Type B pancreatic cell (in vitro differentiated cells): ENCODE results near the gene WDFY2. TPM values are rescaled to one million over a fixed set of nuclear protein-coding genes. Genes with fewer than 3 reads are reported as not detected.

Source experiments
- DNase-seq: peaks from one replicate; pipeline ENCODE4 v3.0.0; 2021; ENCODE audit warnings: mixed read lengths; ENCODE audit not compliant: unreplicated experiment; ENCODE audit errors: extremely low spot score
- H3K27ac Mint-ChIP-seq: 2 replicates; pipeline ENCODE4 v1.8.0; 2021; ENCODE audit warnings: mild to moderate bottlenecking, mixed read lengths
- H3K27me3 Mint-ChIP-seq: 2 replicates; pipeline ENCODE4 v1.8.0; 2021; ENCODE audit warnings: mixed read lengths
- H3K36me3 Mint-ChIP-seq: 2 replicates; pipeline ENCODE4 v1.8.0; 2021; ENCODE audit warnings: mixed read lengths
- H3K4me1 Mint-ChIP-seq: one replicate; pipeline ENCODE4 v1.8.0; 2021; ENCODE audit warnings: mixed read lengths; ENCODE audit not compliant: unreplicated experiment
- H3K4me3 Mint-ChIP-seq: 2 replicates; pipeline ENCODE4 v1.8.0; 2021; ENCODE audit warnings: mild to moderate bottlenecking, mixed read lengths
- H3K9me3 Mint-ChIP-seq: 2 replicates; pipeline ENCODE4 v1.8.0; 2021; ENCODE audit warnings: mixed read lengths
- total RNA-seq: library from RNA; stranded (reverse); gene quantifications from 2 replicates; pipeline ENCODE4 v1.2.1, GENCODE V29; 2021; ENCODE audit warnings: low replicate concordance
- TF ChIP-seq, protein P1 (sequence below): fragments of 200-600 bp; sonication (generic); conservative IDR thresholded peaks from 2 replicates; pipeline ENCODE4 v1.5.0; 2021; ENCODE audit warnings: antibody characterized with exemption, mild to moderate bottlenecking

The WDFY2 gene
- total RNA-seq, 1 donor from 2014 or later, result 20.3 TPM

- Mint-ChIP-seq H3K27me3 (no peaks in the 10 kb centered on the region), H3K36me3 (peaks cover 14% of the 10 kb centered on the region), H3K9me3 (no peaks in the 10 kb centered on the region), H3K4me3 (no peak overlapping the region), H3K27ac (no peak overlapping the region), H3K4me1 (peaks cover 8% of the 10 kb centered on the region)
- TF ChIP-seq, protein P1, sequence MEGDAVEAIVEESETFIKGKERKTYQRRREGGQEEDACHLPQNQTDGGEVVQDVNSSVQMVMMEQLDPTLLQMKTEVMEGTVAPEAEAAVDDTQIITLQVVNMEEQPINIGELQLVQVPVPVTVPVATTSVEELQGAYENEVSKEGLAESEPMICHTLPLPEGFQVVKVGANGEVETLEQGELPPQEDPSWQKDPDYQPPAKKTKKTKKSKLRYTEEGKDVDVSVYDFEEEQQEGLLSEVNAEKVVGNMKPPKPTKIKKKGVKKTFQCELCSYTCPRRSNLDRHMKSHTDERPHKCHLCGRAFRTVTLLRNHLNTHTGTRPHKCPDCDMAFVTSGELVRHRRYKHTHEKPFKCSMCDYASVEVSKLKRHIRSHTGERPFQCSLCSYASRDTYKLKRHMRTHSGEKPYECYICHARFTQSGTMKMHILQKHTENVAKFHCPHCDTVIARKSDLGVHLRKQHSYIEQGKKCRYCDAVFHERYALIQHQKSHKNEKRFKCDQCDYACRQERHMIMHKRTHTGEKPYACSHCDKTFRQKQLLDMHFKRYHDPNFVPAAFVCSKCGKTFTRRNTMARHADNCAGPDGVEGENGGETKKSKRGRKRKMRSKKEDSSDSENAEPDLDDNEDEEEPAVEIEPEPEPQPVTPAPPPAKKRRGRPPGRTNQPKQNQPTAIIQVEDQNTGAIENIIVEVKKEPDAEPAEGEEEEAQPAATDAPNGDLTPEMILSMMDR, result no peak
- DNase-seq, result no peak
Observed at GRCh38 chr13:51728972-51729371, 144.7 kb downstream of the WDFY2 start.

DNA sequence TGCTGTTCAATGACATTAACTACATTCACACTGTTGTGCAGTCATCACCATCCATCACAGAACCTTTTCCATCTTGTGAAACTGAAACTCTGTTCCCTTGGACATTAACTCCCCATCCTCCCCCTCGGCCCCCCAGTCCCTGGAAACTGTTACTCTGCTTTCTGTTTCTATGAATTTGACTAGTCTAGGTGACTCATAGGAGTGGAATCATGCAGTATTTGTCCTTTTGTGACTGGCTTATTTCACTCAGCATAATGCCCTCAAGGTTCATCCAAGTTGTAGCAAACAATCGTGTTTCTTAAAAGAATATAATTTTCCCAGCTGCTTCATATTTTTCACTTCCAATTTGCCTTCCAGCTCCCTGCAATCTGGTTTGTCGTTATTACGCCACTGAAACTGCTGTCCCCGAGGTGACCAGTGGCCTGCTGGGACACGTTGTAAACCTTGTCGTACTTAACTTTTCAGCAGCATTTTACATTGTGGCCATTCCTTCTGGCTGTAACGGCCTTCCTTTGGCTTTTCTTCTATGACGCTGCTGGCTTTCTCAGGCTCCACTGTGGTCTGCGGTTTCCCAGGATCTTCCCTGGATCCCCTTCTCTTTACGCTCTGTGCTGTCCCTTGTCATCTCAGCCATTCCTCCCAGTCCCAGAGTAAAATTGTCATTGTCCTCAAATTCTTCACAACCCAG is 145.7 kb downstream of the WDFY2 start:
- no peak for DNase-seq
- H3K9me3 Mint-ChIP-seq, result no peaks in the 10 kb centered on the region
- no peak overlapping the region for H3K4me3 Mint-ChIP-seq
- H3K27me3 Mint-ChIP-seq, result no peaks in the 10 kb centered on the region
- peaks cover 8% of the 10 kb centered on the region for H3K4me1 Mint-ChIP-seq
- peaks cover 11% of the 10 kb centered on the region for H3K36me3 Mint-ChIP-seq
- H3K27ac Mint-ChIP-seq, result no peak overlapping the region
- TF ChIP-seq, protein P1, result no peak

DNA sequence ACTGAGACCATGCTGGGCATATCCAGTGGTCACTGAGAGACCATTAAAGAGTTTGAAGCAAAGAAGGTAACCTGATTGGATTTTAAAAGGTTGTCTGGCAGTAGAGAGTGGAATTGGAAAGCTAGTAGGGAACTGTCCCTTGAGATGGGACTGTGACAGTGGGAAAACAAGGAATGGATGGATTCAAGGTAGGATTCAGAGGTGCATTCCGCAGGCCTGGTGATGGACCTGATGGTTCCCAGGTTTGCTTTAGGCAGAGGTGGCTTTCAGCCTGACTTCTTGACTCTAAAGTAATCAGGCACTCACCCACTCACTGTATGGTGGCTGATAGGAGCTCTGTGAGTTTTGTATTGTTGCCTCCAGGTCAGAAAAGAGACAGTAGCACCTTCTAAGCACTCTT is 146.7 kb downstream of the WDFY2 start:
- no peak for DNase-seq
- H3K36me3 Mint-ChIP-seq, result peaks cover 16% of the 10 kb centered on the region
- no peak overlapping the region for H3K27ac Mint-ChIP-seq
- H3K4me1 Mint-ChIP-seq, result peaks cover 8% of the 10 kb centered on the region
- no peak overlapping the region for H3K4me3 Mint-ChIP-seq
- H3K9me3 Mint-ChIP-seq, result no peaks in the 10 kb centered on the region
- TF ChIP-seq, protein P1, result no peak
- H3K27me3 Mint-ChIP-seq, result no peaks in the 10 kb centered on the region

GRCh38 chr13:51731759-51732158 is 147.5 kb downstream of the WDFY2 start:
- H3K36me3 Mint-ChIP-seq, result peaks cover 15% of the 10 kb centered on the region
- H3K4me3 Mint-ChIP-seq, result no peak overlapping the region
- TF ChIP-seq, protein P1, result peak; percentile 30
- no peaks in the 10 kb centered on the region for H3K27me3 Mint-ChIP-seq
- H3K27ac Mint-ChIP-seq, result peak overlapping the region; percentile 45
- H3K9me3 Mint-ChIP-seq, result no peaks in the 10 kb centered on the region
- DNase-seq, result no peak
- H3K4me1 Mint-ChIP-seq, result peaks cover 8% of the 10 kb centered on the region

DNA sequence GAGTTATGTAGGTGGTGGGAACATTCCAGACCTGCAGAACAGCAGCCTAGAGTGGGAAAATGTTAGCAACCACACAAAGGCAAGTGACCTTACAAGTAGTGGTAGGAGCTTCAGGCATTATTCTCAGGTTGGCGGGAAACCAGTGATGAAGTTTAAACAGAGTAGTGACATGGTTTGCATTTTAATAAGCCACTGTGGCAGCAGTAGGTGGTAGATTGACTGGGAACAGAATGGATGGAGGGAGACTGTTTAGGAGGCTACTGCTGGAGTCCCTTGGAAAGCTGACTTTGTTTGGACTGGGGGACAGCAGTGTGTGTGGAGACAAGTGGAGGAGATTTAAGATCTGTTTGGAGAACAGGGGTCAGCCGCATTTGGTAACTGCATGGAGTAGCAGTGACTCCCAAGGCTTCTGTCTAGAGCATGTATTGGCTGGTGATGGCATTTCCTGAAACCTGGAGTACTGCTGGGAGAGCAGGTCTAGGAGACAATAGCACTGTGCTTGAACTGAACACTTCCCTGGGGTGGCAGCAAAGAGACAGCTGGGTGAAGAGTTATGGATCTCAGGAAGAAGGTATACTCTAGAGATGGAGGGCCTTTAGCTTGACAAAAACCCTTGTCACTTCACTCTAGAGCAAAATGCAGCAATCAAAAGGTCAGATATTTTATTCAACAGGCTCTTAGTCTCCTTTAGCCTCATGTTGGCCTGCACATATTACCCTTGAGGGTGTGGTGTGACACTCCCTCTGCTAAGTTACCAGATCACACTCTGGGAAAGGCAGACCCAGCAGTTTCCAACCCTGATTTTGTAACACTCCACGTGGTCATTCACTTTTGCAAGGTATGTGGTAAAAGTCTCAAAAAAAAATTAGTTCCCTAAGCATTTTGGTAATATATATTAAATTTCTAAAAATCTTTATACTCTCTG is 149.4 kb downstream of the WDFY2 start:
- TF ChIP-seq, protein P1, result no peak
- H3K36me3 Mint-ChIP-seq, result peaks cover 14% of the 10 kb centered on the region
- DNase-seq, result no peak
- no peaks in the 10 kb centered on the region for H3K27me3 Mint-ChIP-seq
- peak overlapping the region; percentile 71 for H3K27ac Mint-ChIP-seq
- no peaks in the 10 kb centered on the region for H3K9me3 Mint-ChIP-seq
- H3K4me3 Mint-ChIP-seq, result no peak overlapping the region
- H3K4me1 Mint-ChIP-seq, result peaks cover 8% of the 10 kb centered on the region
